NCI-H510A treated with DMSO at 0.1 percent for 48 hours (cell line): Measurements from ENCODE around the gene CAPN11.

Source experiments
- DNase-seq: peaks from one replicate; lab custom pipeline; 2025; lab: John Stamatoyannopoulos, UW

The CAPN11 gene

DNA sequence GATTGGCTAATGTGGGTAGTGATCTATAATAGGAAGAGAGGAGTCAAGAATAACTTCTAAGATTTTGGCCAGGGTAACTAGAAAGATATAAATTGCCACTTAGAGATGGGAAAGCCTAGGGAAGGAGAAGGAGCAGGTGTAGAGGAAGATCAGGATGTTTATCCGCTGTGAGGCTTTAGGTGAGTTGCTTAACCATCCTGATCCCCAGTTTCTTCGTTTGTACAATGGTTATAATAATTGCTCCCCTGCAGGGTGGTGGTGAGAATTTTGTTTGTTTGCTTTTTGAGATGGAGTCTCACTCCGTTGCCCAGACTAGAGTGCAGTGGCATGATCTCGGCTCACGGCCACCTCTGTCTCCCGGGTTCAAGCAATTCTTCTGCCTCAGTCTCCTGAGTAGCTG lies 55.7 kb downstream of the CAPN11 start:
- no peak for DNase-seq

DNA sequence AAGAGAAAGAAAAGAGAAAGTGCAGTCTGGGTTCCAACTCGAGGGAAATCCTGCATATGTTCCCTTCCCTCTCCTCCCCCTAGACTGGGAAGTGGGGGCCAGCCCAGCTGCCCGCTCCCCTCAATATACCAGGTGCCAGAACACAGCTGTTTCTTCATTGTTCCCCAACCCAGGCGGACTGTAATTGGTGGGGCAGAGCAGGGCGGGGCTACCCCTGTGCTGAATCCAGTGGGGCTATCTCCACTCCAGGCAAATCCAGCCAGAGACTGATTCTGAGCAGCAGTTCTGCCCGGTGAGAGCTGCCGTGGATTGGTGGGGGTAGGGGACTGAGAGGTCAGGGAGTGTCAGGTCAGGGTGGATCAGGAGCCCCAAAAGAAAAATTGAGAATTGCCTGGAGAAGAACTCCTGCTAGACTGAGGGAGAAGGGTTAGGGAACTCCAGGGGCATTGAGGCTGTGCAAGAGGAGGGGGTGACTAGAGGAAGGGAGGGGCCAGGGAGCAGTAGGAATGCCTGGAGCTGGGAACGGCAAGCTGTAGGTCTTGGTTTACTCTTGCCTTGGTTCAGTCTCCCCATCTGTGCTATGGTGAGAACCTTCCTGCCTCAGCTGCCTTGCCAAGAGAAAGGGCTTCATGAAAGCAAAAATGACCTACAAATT lies 58.2 kb downstream of the CAPN11 start, which contains the start of gene MYMX:
Gene MYMX (plus strand): TSS at position 250 of the 655 bp plus-strand sequence. CDS start 546 bp downstream, outside the sequence.
- DNase-seq: no peak

DNA sequence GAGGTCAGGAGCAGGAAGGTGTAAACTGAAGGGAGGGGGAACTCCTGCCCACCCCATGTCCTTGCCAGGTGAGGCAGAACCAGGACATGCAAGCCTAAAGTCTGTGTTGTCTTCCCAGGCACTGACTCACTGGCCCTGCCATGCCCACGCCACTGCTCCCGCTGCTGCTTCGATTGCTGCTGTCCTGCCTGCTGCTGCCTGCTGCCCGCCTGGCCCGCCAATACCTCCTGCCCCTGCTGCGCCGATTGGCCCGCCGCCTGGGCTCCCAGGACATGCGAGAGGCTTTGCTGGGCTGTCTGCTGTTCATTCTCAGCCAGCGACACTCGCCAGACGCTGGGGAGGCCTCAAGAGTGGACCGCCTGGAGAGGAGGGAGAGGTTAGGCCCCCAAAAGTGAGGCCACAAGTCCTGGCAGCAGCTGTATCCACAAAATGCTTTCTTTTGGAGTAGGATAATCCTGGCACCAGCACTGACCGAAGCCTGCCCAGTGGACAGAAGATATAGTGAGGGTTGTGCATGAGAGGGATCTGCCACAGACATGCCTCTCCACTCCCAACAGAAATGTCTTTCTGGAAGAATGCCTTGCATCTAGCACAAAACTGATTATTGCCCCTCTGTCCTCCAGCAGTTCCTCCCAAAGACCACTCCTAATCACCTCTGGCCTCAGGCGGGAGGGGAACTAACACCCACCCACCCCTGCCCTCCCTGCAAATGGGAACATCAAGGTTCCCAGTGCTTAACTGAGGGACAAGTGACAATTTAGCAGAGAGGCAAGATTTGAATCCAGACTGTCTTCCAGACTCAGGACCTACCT lies 58.9 kb downstream of the CAPN11 start:
- no peak for DNase-seq

DNA sequence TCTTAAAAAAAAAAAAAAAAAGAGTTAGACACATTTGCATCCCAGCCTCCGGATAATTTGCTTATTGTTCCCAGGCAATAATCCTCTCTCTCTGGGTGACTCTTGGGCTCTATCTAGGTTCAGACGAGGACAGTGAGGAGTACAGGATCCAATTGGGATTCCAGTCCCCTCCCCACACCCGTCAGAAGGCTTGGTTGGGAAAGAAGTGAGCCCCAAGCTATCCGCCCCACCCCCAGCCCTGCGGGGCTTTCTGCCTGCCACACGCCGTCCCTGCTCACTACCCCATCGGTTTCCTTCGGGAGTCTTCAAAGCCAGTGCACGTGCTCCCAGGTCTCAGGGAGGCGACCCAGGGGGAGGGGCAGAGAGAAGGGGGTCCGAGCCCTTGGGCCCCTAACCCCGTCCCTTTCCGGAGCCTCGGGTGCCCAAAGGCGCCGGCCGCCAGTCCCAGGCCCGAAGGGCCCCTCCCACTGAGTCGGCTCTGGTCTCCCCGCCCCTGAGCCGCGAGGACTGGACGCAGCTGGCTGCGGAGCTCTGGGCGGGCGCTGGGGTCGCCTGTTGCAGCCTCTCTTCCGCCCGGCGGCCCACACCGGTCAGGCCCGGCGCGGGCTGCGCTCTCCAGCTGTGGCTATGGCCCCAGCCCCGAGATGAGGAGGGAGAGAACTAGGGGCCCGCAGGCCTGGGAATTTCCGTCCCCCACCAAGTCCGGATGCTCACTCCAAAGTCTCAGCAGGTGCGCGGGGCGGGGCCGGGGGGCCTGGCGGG lies 60.6 kb downstream of the CAPN11 start:
- peak; percentile 94 for DNase-seq

DNA sequence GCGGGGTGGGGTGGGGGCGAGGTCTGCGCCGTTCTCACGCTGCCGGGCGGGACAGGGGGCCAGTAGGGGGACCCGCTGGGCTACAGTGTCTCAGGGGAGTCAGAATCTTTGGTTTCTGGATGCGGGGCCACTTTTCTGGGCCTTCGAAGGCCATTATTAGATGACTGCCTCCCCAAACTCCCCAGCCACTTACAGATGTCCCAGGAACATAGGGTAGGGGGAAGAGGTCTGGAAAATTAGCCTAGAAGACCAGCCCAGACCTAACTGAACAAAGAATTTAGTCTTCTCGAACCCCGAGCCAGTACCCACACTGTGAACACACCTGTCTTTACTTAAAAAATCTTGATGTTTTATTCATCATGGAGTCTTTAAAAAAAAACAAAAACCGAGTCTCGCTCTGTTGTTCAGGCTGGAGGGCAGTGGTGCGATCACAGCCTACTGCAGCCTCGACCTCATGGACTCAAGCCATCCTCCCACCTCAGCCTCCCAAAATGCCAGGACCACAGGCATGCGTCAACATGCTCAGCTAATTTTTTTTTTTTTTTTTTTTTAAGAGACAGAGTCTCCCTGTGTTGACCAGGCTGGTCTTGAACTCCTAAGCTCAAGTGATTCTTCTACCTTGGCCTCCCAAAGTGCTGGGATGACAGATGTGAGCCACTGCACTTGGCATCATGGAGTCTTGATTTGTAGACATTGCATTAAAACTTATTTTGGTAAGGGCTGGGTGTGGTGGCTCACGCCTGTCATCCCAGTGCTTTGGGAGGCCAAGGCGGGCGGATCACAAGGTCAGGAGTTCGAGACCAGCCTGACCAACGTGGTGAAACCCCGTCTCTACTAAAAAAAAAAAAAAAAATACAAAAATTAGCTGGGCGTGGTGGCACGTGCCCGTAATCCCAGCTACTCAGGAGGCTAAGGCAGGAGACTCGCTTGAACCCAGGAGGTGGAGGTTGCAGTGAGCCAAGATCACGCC lies 61.5 kb downstream of the CAPN11 start:
- no peak for DNase-seq

DNA sequence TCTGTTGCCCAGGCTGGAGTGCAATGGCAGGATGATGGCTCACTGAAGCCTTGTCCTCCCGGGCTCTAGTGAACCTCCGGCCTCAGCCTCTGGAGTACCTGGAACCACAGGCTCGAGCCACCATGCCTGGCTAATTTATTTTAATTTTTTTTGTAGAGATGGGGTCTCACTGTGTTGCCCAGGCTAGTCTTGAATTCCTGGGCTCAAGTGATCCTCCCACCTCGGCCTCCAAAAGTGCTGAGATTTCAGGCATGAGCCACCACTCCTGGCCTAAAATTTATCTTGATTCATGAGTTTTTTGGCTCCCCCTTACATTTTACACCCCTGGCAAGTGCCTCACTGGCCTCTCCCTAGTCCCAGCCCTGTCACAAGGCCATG lies 62.3 kb downstream of the CAPN11 start:
- no peak for DNase-seq

DNA sequence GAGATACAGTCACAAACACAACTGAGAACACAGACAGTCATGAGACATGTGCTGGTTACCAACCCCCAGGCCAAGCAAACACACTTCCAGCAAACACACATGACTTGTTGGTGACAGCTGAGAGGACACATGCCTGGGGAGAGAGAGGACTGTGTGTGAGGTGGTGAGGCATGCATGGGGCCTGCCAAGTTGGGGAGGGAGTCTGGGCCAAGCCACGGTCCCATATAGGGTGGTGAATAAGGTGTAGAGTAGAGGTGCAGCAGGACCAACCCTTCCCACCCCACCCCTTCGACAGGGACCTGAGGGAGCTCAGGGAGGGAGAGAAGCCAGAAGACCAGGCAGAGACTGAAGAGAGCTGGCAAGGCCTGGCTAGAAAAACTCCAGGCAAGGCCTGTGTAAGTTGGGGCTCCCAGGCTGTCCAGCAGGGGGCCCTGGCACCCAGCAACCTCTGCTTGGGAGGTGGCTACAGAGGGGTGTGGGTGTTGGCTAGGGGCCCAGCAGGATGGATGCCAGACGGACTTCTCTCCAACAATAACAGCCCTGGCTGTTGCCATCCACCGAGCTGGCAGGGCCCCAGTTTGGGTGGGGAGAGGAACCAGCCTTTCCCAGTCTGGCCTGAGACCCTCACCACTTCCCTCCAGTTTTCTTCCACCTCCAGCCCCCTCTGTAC lies 62.8 kb downstream of the CAPN11 start:
- DNase-seq: peak; percentile 71

DNA sequence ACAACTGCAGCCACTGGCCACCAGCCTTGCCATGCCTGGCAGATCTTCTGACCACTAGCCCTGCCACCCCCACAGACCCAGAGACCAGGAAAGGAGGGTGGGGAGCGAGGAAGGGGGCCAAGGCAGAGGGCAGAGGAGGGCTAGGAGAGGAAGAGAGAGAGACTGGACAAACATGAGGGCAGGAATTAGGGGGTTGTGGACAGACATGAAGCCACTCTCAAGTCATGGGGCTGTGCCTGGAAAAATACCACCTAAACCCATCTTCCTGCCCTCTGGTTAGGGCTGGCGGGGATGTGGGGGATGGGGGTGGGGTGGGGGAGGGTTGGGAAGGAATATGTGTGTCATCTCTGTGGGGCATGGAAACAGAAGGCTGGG lies 63.3 kb downstream of the CAPN11 start:
- no peak for DNase-seq

DNA sequence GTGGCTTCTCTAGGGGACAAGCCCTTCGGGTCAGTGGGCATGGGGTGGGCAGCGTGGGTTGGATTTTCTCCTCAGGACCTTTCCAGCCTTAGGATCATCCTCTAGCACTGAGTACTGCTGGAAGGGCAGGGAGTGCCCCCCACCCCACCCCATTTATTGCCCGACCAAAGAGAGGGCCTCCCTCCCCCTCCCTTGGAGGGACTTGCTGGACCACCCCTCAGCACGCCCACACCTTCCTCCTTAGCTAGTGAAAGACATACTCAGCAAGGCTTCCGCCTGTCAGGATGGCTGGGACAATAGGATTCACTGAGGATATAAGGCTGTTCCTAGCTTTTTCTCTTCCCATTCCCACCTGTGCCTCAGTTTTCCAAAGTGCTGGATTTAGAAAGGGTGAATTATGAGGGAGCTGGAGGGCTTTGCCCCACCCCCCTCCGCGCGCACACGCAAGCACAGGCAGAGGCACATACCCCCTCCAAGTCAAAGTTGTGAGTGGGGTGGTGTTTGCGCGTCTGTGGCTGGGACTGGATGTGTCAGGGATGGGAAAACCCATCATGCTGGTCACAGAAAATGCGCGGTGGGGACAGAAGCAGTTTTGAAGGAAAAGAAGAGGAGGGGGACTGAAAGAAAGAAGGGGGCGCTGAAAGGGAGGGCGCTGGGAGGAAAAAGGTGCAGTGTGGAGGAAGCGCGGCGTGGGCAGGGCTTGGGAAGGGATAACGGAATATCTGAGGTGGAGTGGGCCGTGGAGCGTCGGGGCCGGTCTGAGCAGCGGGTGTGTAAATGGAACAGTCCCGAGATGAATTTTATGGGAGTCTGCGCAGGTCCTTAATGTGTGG lies 64.1 kb downstream of the CAPN11 start:
- DNase-seq: no peak

DNA sequence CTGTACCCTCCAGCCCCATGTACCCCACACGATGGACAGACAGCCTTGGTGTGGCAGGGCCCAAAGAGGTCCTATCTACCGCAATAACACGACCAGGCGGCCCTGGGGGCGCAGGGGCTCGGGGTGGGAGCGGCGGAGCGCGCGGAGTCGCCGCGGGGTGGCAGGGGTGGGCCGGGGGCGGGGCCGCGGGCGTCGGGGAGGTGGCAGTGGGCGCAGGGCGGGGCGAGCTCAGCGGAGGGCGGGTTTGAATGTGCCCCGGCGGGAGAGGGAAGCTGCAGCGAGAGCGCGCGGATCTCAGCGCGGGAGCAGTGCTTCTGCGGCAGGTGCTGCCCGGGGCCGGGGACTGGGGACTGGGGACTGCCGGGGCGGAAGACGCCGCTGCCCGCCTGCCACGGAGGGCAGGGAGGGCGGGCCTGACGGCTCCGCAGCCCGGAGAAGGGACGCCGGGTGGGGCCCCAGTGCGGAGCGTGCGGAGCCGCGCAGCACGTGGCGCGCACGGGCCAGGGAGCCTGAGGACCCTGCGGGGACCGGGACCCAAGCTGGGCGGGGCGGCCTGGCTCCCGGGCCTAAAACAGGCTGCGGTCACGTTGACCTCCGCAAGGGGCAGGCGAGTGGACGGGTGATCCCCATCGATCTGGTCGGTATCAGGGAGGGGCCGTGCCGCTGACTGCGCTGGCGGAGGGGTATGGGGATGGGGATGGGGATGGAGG lies 64.9 kb downstream of the CAPN11 start, which contains the start of gene SLC29A1:
Gene SLC29A1 (plus strand): TSS at position 277 of the 710 bp plus-strand sequence. CDS start 3,719 bp downstream, outside the sequence.
- DNase-seq: peak; percentile 87

DNA sequence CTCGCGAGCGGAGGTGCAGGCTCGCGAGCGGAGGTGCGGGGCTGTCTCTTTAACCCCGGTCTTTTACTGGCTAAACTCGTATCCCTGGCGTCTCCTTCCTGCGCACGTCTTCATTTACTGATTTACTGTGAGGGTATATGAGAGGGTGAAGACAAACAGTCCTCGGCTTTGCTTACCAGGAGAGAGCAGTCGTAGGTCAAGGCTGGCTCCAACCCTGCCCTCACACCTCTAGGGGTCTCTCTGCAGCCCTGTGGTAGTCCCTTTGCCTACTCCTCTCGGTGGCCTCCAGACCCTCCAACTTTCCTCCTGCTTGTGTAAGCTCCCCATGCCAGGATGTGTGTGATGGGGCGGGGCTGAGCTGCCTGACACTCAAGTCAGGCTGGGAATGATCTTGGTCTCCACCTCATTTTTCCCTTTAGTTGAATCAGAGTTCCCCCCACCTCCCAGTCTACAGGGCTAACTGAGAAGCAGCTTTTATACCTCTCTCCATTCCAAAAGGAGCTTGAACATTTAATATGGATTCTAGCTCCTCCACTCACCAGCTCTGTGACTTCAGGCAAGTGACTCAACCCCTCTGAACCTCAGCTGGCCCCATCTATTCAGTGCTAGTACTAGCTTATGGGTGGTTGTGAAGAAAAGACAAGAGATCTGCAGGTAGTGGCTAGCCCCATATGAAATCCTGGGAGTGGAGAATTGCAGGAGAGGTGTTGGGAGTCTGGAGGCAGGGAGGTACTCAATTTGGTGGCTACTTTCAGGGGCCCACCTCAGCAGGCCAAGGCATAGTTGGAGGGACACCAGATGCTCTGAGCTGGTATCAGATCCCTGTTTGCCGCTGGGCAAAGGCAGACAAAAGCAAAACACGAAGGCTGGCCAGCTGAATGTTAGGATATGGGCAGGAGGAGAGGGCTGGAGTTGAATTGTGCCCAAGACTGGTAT lies 65.7 kb downstream of the CAPN11 start:
- peak; percentile 81 for DNase-seq

DNA sequence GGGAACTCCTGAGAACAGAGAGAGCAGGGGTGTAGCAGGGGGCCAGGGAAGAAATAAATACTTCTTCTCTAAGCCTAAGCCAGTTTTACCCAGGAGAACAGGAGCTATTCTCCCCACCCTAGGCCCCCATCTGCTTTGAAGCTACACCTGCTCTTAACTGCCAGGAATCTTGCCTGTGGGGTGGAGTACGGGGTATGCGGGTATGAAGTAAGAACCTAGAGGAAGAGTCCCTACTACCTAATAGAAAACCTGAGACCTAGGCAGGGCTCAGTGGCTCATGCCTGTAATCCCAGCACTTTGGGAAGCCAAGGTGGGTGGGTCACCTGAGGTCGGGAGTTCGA lies 66.3 kb downstream of the CAPN11 start:
- DNase-seq: no peak

DNA sequence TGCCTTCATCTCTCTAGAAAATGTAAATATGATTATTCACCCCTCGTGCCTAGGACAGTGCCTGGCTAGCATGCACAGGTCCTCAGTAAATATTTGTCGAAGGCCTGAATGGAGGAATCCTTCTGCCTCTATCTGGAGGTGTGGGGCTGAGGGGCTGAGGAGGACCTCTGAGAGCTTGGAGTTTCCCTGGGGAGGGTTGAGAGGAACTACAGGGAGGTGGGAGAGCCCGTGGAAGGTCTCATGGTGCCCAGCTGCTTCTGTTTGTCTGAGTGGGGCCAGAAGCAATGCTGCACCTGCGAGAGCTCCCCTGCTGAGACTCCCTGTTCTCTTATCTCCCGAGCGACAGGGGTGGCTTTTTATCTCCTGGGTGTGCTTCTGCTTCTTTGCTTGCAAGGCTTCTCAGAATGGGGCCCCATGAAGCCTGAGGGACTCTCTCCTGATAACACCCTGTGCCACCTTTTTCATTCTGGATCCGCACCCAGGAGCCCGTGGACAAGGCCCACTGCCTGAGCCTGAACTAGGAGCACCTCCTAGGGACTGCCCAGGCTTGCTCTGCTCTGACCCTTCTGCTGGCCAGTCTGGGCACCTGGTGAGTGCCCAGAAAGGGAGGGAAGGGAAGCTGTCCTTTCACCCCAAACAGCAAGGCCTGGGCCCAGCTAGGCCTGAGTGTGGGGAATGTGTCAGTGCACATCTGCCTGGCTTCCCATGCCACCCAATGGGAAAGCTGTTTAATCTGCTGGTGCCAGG lies 67.1 kb downstream of the CAPN11 start:
- no peak for DNase-seq

DNA sequence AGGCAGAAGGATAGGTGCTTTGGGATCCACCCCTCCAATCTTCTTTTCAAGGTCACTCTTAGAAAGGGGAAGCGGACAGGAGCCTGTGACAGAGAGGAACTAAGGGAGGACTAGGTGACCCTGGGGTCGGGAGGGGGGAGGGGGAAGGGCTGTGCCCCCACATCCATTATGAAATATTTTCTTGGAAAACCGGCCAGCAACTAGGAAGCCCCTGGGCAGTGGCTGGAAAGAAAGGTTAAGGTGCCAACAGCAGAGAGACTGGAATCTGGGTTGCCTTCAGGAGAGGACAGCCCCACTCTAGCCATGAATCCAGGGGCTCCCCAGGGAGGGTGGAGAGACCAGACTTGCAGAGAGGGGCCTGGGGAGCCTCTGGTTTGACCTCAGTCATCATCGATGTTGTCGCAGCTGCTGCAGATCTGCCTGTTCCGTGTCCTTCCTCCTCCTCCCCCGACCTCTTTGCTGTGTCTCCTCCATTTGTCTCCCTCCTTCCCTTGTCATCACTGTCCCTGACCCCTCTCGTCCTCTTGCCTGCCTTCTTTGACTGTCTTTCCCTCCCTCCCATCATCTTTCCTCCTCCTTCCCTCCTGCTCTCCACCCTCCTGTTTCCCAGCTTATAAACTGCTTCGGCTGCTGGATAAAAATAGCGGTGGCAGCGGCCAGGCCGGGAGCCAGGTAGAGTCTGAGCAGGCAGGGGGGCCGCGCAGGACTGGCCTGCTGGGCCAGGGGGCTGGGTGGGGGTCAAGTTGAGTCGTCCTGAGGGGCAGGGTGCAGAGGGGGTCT lies 67.9 kb downstream of the CAPN11 start:
- DNase-seq: no peak

DNA sequence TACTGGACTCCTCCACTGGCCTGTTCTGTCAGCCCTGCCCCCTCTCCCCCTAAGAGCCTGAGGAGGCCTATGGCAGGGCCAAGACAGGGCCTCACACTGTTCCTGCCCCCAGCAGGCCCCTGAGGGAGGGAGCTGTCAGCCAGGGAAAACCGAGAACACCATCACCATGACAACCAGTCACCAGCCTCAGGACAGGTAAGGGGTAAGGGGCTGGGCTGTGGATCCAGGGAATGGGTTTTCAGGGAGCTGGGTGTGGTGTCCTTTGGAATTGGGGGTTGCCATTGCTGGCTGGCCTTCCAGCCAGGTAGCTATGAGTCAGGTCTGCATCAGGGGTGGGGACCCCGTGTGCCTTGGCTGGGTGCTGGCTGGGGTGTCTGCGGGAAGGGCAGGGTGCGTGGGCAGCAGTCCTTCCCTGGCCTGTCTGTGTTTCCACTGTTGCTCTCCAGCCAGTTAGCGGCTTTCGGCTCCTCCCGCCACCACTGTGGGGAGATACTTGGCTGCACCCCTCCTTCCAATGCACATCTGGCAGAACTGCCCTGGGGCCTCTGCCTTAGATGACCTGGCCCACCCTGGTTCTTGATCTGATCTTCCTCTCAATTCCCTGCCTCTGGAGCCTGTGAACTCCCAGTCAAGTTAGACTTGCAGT lies 68.7 kb downstream of the CAPN11 start:
- DNase-seq: no peak

DNA sequence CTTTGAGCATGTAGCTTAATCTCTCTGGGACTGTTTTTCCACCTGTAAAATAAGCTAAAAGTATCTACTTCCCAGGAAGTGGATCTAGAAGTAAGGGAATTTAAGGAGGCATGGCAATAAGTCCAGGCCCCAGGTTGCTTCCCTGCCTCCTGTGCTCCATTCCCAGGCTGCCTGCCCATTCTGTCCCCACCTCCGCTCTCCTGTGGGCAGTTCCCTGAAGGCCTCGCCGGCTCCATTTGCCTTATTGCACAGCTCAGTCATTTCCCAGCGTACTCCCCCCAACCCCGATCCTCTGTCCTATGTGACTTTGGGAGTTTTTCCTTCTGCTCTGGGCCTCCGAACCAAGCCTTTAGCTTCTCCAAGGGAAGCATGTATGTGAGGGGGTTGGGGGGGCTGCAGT lies 69.4 kb downstream of the CAPN11 start:
- DNase-seq: no peak
